GM12878 (cell line): Measurements from ENCODE around the gene TRAPPC12. TPM values are rescaled to one million over a fixed set of nuclear protein-coding genes. Genes with fewer than 3 reads are reported as not detected.
A peak's percentile ranks its signal among the peaks of the same experiment; 100 is the strongest.

Source experiments
- ATAC-seq: fragments of 200-7000 bp; cut with Tn5 transposase; 3 replicates; pipeline ENCODE4 v1.9.1; 2020; ENCODE audit warnings: mild to moderate bottlenecking, moderate library complexity
- BruUV-seq: library from RNA; stranded (reverse); fragments of 400-500 nt; replicated peaks from 2 replicates; lab custom pipeline; 2021; lab: Mats Ljungman, UMichigan
- CTCF ChIA-PET: fragments of 300-600 bp; sonication (Branson Sonifier 250); formaldehyde crosslinking; extraction: SDS; loops from one replicate; lab custom pipeline; 2021; ENCODE audit warnings: inconsistent platforms; lab: Yijun Ruan, JAX
- POLR2A ChIA-PET: fragments of 350-600 bp; formaldehyde crosslinking; extraction: SDS; loops from one replicate; lab custom pipeline; 2021; ENCODE audit warnings: inconsistent platforms; lab: Charles Lee
- RAD21 ChIA-PET: fragments of 300-600 bp; sonication (Branson Sonifier 250); formaldehyde crosslinking; loops from one replicate; lab custom pipeline; 2023; ENCODE audit warnings: antibody characterized with exemption; ENCODE audit not compliant: unreplicated experiment; lab: Charles Lee
- SMC1A ChIA-PET: fragments of 300-600 bp; sonication (Branson Sonifier 250); formaldehyde crosslinking; loops from one replicate; lab custom pipeline; 2023; ENCODE audit not compliant: unreplicated experiment, uncharacterized antibody; lab: Charles Lee
- DNase-seq: peaks from one replicate; pipeline ENCODE4 v3.0.0-alpha.2; 2011; ENCODE audit warnings: low read depth, low spot score
- FAIRE-seq: peaks from 3 replicates; lab custom pipeline; 2011; peaks lifted over from hg19 to GRCh38; lab: Jason Lieb, UNC
- H2AFZ ChIP-seq: 2 replicates; pipeline ENCODE4 v1.6.0; 2011; ENCODE audit warnings: low read depth, low read length, control low read depth; ENCODE audit not compliant: control insufficient read depth
- H3K27ac ChIP-seq: 2 replicates; pipeline ENCODE4 v1.5.1; 2011; ENCODE audit warnings: control low read depth; ENCODE audit not compliant: control insufficient read depth, insufficient read depth
- H3K27me3 ChIP-seq, 2 experiments: replicated peaks in 1 of 2; 2 replicates each; pipeline versions ENCODE4 v1.6.0 to v1.6.1; 2011; ENCODE audit warnings: low read length in 1 of 2; ENCODE audit not compliant: control insufficient read depth in 2 of 2, insufficient read depth in 2 of 2
- H3K36me3 ChIP-seq, 2 experiments: 2 replicates each; pipeline ENCODE4 v1.5.1; 2011; ENCODE audit warnings: low read length in 1 of 2; ENCODE audit not compliant: control insufficient read depth in 2 of 2, insufficient read depth in 2 of 2
- H3K4me1 ChIP-seq: 2 replicates; pipeline ENCODE4 v1.6.1; 2011; ENCODE audit warnings: mild to moderate bottlenecking, low read length, moderate library complexity, mixed read lengths; ENCODE audit not compliant: control insufficient read depth, insufficient read depth
- H3K4me2 ChIP-seq: 2 replicates; pipeline ENCODE4 v1.6.0; 2011; ENCODE audit warnings: control low read depth; ENCODE audit not compliant: control insufficient read depth, insufficient read depth
- H3K4me3 ChIP-seq: fragments of 200-600 bp; sonication (generic); 2 replicates; pipeline ENCODE4 v1.5.1; 2016
- H3K79me2 ChIP-seq: 2 replicates; pipeline ENCODE4 v1.6.0; 2011; ENCODE audit warnings: low read length; ENCODE audit not compliant: control insufficient read depth, insufficient read depth
- H3K9ac ChIP-seq: 2 replicates; pipeline ENCODE4 v1.8.0; 2011; ENCODE audit warnings: low read length, control low read depth, mixed read lengths; ENCODE audit not compliant: control insufficient read depth, insufficient read depth
- H3K9me3 ChIP-seq: replicated peaks from 3 replicates; pipeline ENCODE4 v1.5.1; 2011; ENCODE audit warnings: mild to moderate bottlenecking, low read length; ENCODE audit not compliant: control insufficient read depth, insufficient read depth
- H4K20me1 ChIP-seq: 2 replicates; pipeline ENCODE4 v1.6.0; 2011; ENCODE audit not compliant: control insufficient read depth, insufficient read depth
- E2F8 ChIP-seq: fragments of 450-650 bp; IDR thresholded peaks from 2 replicates; pipeline ENCODE4 v1.6.1; 2018; ENCODE audit warnings: mild to moderate bottlenecking, low read depth, moderate library complexity; ENCODE audit not compliant: partially characterized antibody
- E4F1 ChIP-seq: fragments of 450-650 bp; IDR thresholded peaks from 2 replicates; pipeline ENCODE4 v1.6.1; 2018; ENCODE audit warnings: borderline replicate concordance, mild to moderate bottlenecking; ENCODE audit not compliant: partially characterized antibody
- GABPA ChIP-seq: IDR thresholded peaks from 2 replicates; pipeline ENCODE4 v1.6.1; 2014; ENCODE audit warnings: antibody characterized with exemption, low read depth, mild to moderate bottlenecking, inconsistent platforms
- IRF4 ChIP-seq: IDR thresholded peaks from 2 replicates; pipeline ENCODE4 v1.6.1; 2011; ENCODE audit warnings: low read depth, low read length
- MEF2B ChIP-seq: fragments of 450-650 bp; IDR thresholded peaks from 2 replicates; pipeline ENCODE4 v1.6.1; 2018; ENCODE audit warnings: mild to moderate bottlenecking, moderate library complexity; ENCODE audit not compliant: partially characterized antibody, poor library complexity, severe bottlenecking
- MTA2 ChIP-seq: fragments of 450-650 bp; IDR thresholded peaks from 2 replicates; pipeline ENCODE4 v1.6.1; 2016; ENCODE audit warnings: low read depth, mild to moderate bottlenecking, moderate library complexity
- MTA3 ChIP-seq: IDR thresholded peaks from 2 replicates; pipeline ENCODE4 v1.6.1; 2012; ENCODE audit warnings: low read length, inconsistent platforms, borderline replicate concordance
- NR2F1 ChIP-seq: fragments of 450-650 bp; conservative IDR thresholded peaks from 2 replicates; pipeline ENCODE4 v1.6.1; 2017; ENCODE audit warnings: mild to moderate bottlenecking
- REST ChIP-seq: IDR thresholded peaks from 2 replicates; pipeline ENCODE4 v1.6.1; 2012; ENCODE audit warnings: mild to moderate bottlenecking, low read depth, low read length
- SP1 ChIP-seq: IDR thresholded peaks from one replicate; pipeline ENCODE4 v1.6.1; 2011; ENCODE audit warnings: low read depth, low read length
- SRF ChIP-seq, 2 experiments: IDR thresholded peaks; 2 replicates each; pipeline ENCODE4 v1.6.1; 2011; ENCODE audit warnings: low read depth in 2 of 2, low read length in 2 of 2, mild to moderate bottlenecking in 1 of 2, moderate library complexity in 1 of 2
- TCF3 ChIP-seq: IDR thresholded peaks from 2 replicates; pipeline ENCODE4 v1.6.1; 2012; ENCODE audit warnings: low read depth, mild to moderate bottlenecking, low read length, borderline replicate concordance; ENCODE audit not compliant: insufficient read depth
- YY1 ChIP-seq: IDR thresholded peaks from 2 replicates; pipeline ENCODE4 v1.6.1; 2011; ENCODE audit warnings: low read depth, mild to moderate bottlenecking, low read length
- ZNF384 ChIP-seq: IDR thresholded peaks from 2 replicates; pipeline ENCODE4 v1.6.1; 2012; ENCODE audit warnings: low read depth, mild to moderate bottlenecking, low read length, improper control_type of control experiment, borderline replicate concordance
- whole genome bisulfite sequencing: methylation state at CpG from one replicate; pipeline ENCODE4 v1.1.6; 2016; ENCODE audit warnings: low lambda C conversion rate; ENCODE audit not compliant: insufficient replicate concordance, insufficient coverage; ENCODE audit errors: missing lambda C conversion rate; 5-methylcytosine and 5-hydroxymethylcytosine counted together
- in situ Hi-C: fragments of 300-500 bp; cut with MboI; formaldehyde crosslinking; loops from 9 replicates; pipeline ENCODE4 v1.14.3; 2018; ENCODE audit warnings: mixed read lengths
- intact Hi-C: fragments of 100-400 bp; cut with micrococcal nuclease; formaldehyde crosslinking; loops from one replicate; pipeline ENCODE4 v1.14.2; 2022; ENCODE audit not compliant: unreplicated experiment
- polyA plus RNA-seq, 11 experiments: library from polyadenylated mRNA; depleted of rRNA in 4 of 11; unstranded in 6 of 11; stranded (reverse) in 5 of 11; fragments of >200 nt; fragmentation: Nextera tagmentation in 4 of 11; fragmentation: Illumina TruSeq in 1 of 11; extraction: Ambion mirVana in 4 of 11; extraction: Trizol in 1 of 11; gene quantifications; 1 replicate in 1 of 11; 2 replicates in 10 of 11; pipeline versions ENCODE4 v1.2.1 to v1.2.3, GENCODE V29; 2011 to 2016; ENCODE audit warnings: inconsistent platforms in 2 of 11, missing spikeins in 2 of 11, low read depth in 1 of 11
- total RNA-seq, 4 experiments: library from RNA; depleted of rRNA in 3 of 4; stranded (reverse); fragments of >200 nt in 3 of 4; fragmentation: Illumina TruSeq in 1 of 4; extraction: Trizol in 1 of 4; gene quantifications; 2 replicates each; pipeline versions ENCODE4 v1.2.1 to v1.2.3, GENCODE V29; 2013 to 2021

Gene TRAPPC12
- total and polyA plus RNA-seq, 10 of the 15 experiments (the other 5 are each of a cell fraction or from before 2014, with no cell fraction given), result 8.6 to 77.1 (median 37.4) TPM

- Histone ChIP-seq H4K20me1 (no peaks in the 10 kb centered on the region), H3K4me1 (peaks cover 5% of the 10 kb centered on the region; the same call in 1 of the 2 replicates), H3K27me3 (no peaks in the 10 kb centered on the region), H3K9ac (no peak overlapping the region), H3K27ac (peak overlapping the region; percentile 40; the same call in 1 of the 2 replicates), H3K4me3 (no peak overlapping the region), H3K4me2 (no peak overlapping the region), H3K9me3 (no peaks in the 10 kb centered on the region; the same call in 2 of the 3 replicates), H3K79me2 (no peaks in the 10 kb centered on the region), H2AFZ (no peak overlapping the region), H3K36me3 (peaks cover 3 to 31% of the 10 kb centered on the region in 2 experiments)
- 84% methylated on average over 14 of the region's 14 CpGs for WGBS
- no peak for DNase-seq
- ChIA-PET RAD21 (interaction anchor here (1.3 kb wide), 1 partner anchor 231 kb away, joined by 5 read pairs; no protein-coding TSS in a partner anchor), POLR2A (no interaction called here), CTCF (interaction anchor here (1.2 kb wide), 1 partner anchor 41 kb away, joined by 8 read pairs; no protein-coding TSS in a partner anchor), SMC1A (interaction anchor here (1.2 to 1.4 kb wide), 2 partner anchors 15 to 231 kb away, joined by 3 read pairs; no protein-coding TSS in a partner anchor)
- TF ChIP-seq MTA3, result no peak
- TF ChIP-seq SP1, result no peak
- no peak for TF ChIP-seq YY1
- TF ChIP-seq TCF3, result no peak
- TF ChIP-seq NR2F1, result no peak
- no peak for TF ChIP-seq E2F8
- TF ChIP-seq IRF4, result no peak
- no peak for TF ChIP-seq E4F1
- TF ChIP-seq ZNF384, result no peak
- no peak for TF ChIP-seq GABPA
- no peak for TF ChIP-seq MTA2
- TF ChIP-seq MEF2B, result no peak
- TF ChIP-seq REST, result no peak
- no peak for TF ChIP-seq SRF (IDR thresholded peaks at IDR 0.05; ENCODE audit: low read depth in 2 of 2, low read length in 2 of 2)
- BruUV-seq, result no TSS peak
- intact Hi-C loops (no loop called here), in situ Hi-C loops (no loop called here)
- FAIRE-seq, result peak; percentile 31
- ATAC-seq, result no peak
These were observed 41.4 kb downstream of the TRAPPC12 start for GRCh38 chr2:3420769-3421397.
